Type B pancreatic cell (in vitro differentiated cells): ENCODE data around the gene CORO1C. TPM values are rescaled to one million over a fixed set of nuclear protein-coding genes. Genes with fewer than 3 reads are reported as not detected.
"Not testable (repeated sequence)": the region's sequence is repeated elsewhere in the genome, so short reads cannot be mapped to it uniquely, and the experiment has no call there.

Experiments
- DNase-seq: peaks from one replicate; pipeline ENCODE4 v3.0.0; 2021; ENCODE audit warnings: mixed read lengths; ENCODE audit not compliant: unreplicated experiment; ENCODE audit errors: extremely low spot score
- H3K27ac Mint-ChIP-seq: 2 replicates; pipeline ENCODE4 v1.8.0; 2021; ENCODE audit warnings: mild to moderate bottlenecking, mixed read lengths
- H3K27me3 Mint-ChIP-seq: 2 replicates; pipeline ENCODE4 v1.8.0; 2021; ENCODE audit warnings: mixed read lengths
- H3K36me3 Mint-ChIP-seq: 2 replicates; pipeline ENCODE4 v1.8.0; 2021; ENCODE audit warnings: mixed read lengths
- H3K4me1 Mint-ChIP-seq: one replicate; pipeline ENCODE4 v1.8.0; 2021; ENCODE audit warnings: mixed read lengths; ENCODE audit not compliant: unreplicated experiment
- H3K4me3 Mint-ChIP-seq: 2 replicates; pipeline ENCODE4 v1.8.0; 2021; ENCODE audit warnings: mild to moderate bottlenecking, mixed read lengths
- H3K9me3 Mint-ChIP-seq: 2 replicates; pipeline ENCODE4 v1.8.0; 2021; ENCODE audit warnings: mixed read lengths
- total RNA-seq: library from RNA; stranded (reverse); gene quantifications from 2 replicates; pipeline ENCODE4 v1.2.1, GENCODE V29; 2021; ENCODE audit warnings: low replicate concordance
- TF ChIP-seq, protein P1 (sequence below): fragments of 200-600 bp; sonication (generic); conservative IDR thresholded peaks from 2 replicates; pipeline ENCODE4 v1.5.0; 2021; ENCODE audit warnings: antibody characterized with exemption, mild to moderate bottlenecking

Gene CORO1C
- total RNA-seq, 1 donor from 2014 or later = 103 TPM

DNA sequence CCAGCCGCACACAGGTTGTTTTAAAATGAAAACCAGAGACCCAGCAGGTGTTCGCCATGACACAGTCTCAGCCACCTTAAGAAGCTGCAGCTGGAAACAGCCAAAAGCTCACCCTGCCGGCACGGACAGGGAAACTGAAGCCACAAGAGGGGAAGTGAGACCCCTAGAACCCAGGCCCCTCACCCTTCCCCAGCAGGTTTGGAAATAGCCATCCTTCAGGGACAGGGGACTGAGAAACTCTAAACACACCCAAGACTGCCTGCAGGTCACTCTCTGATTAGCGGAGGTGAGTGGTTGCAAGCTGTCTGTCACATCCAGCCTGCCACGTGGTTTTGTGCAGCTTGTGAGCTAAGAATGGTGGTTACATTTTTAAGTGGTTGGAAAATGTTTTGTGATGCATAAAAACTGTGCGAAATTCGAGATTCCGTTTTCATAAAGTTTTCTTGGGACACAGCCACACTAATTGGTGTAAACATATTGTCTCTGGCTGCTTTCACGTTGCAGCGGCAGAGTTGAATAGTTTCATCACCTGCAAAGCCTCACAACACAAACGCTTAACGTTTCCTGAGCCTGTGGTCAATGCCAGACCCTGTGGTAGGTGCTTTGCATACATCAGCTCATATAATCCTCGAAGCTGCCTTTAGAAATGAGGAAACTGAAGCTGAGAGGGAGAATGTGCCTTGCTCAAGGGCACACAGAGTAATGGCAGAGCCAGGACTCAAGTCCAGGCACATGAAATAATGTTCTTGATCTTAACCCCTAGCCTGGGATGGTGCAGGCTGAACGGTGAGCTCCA, 95.9 kb downstream of the CORO1C start:
- H3K4me1 Mint-ChIP-seq = peaks cover 46% of the 10 kb centered on the region
- no peak for DNase-seq
- TF ChIP-seq, protein P1, sequence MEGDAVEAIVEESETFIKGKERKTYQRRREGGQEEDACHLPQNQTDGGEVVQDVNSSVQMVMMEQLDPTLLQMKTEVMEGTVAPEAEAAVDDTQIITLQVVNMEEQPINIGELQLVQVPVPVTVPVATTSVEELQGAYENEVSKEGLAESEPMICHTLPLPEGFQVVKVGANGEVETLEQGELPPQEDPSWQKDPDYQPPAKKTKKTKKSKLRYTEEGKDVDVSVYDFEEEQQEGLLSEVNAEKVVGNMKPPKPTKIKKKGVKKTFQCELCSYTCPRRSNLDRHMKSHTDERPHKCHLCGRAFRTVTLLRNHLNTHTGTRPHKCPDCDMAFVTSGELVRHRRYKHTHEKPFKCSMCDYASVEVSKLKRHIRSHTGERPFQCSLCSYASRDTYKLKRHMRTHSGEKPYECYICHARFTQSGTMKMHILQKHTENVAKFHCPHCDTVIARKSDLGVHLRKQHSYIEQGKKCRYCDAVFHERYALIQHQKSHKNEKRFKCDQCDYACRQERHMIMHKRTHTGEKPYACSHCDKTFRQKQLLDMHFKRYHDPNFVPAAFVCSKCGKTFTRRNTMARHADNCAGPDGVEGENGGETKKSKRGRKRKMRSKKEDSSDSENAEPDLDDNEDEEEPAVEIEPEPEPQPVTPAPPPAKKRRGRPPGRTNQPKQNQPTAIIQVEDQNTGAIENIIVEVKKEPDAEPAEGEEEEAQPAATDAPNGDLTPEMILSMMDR = no peak
- H3K36me3 Mint-ChIP-seq = no peaks in the 10 kb centered on the region
- H3K27me3 Mint-ChIP-seq = no peaks in the 10 kb centered on the region
- H3K4me3 Mint-ChIP-seq = no peak overlapping the region
- no peak overlapping the region for H3K27ac Mint-ChIP-seq
- no peaks in the 10 kb centered on the region for H3K9me3 Mint-ChIP-seq

DNA sequence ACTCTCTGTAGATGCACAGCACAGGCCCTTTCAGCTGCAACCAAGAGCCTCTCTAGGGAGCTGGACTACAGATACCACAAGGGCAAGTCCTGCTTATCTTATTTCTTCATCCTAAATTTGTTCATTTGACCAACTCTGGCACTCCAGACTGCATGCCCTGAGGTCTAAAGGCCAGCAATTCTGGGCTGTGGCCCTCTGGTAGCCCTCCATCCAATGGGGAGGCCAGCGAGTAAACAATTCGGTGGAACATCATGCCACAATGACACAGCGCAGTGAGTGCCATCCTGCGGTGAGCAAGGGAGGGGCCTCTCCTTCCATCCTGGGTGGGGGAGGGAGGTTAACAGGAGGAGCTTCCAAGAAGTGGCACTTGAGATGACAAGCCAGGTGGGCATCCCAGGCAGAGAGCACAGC, 97.0 kb downstream of the CORO1C start:
- no peak for DNase-seq
- TF ChIP-seq, protein P1 = no peak
- H3K4me1 Mint-ChIP-seq = peaks cover 51% of the 10 kb centered on the region

DNA sequence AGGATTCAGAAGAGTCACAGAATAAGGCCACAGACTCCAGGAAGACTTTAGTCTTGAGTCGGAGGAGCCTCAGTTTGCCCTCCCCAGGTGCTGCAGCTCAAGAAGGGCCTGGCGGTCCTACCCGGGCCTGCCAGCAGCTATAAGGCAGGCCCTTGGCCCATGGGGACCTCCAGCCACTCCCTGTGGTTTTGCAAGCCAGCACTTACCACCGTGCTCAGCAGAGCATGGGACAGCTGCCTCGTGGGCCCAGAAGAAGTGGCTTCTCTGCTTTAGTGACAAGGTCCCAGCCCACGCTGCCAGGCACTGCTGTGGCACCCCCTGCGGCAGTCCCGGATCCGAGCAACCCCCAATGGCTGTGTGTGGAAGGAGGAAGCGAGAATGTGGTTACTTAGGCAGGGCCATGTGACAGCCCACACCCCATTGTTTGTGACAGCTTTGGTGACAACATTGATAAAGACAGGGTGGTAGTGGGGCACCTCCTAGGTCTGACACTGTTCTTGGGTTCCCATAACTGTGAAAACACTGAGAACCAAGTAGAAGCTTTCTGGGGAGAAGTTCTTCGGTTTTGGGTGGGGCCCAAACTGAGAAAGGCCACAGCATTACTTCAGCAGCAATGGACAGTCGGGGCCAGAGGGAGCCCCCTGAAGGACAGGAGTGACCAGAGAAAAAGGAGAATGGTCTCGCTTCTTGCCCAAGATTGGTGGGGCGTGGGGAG, 97.6 kb downstream of the CORO1C start, which contains the start of gene SELPLG:
Gene SELPLG (minus strand): TSS at position 361 of the 715 bp plus-strand sequence. CDS start 9,587 bp downstream, outside the sequence.
- Mint-ChIP-seq H3K9me3 (no peaks in the 10 kb centered on the region), H3K27me3 (no peaks in the 10 kb centered on the region), H3K27ac (no peak within 1 kb of the TSS), H3K4me1 (peaks cover 47% of the 10 kb centered on the region), H3K4me3 (no peak within 1 kb of the TSS), H3K36me3 (no peaks in the 10 kb centered on the region)
- DNase-seq = no peak
- TF ChIP-seq, protein P1 = no peak

More for the DNA sequence above, 97.0 kb downstream of the CORO1C start:
- H3K27me3 Mint-ChIP-seq = no peaks in the 10 kb centered on the region
- no peaks in the 10 kb centered on the region for H3K9me3 Mint-ChIP-seq
- H3K27ac Mint-ChIP-seq = no peak overlapping the region
- no peak overlapping the region for H3K4me3 Mint-ChIP-seq
- H3K36me3 Mint-ChIP-seq = no peaks in the 10 kb centered on the region

DNA sequence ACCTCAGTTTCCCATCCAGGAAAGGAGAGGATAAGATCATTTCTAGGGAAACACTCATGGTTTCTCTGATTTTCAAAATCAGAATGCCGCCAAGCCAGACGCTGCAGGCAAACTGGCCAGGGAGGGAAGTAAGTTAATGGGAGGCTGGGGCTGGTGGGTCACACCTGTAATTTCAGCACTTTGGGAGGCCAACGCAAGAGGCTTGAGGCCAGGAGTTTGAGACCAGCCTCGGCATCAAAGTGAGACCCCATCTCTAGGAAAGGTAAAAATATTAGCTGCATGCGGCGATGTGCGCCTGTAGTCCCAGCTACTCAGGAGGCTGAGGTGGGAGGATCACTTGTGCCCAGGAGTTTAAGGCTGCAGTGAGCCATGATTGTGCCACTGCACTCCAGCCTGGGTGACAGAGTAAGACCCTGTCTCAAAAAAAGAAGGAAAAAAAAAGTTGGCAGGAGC, 98.2 kb downstream of the CORO1C start:
- no peak overlapping the region for H3K27ac Mint-ChIP-seq
- H3K9me3 Mint-ChIP-seq = no peaks in the 10 kb centered on the region
- no peaks in the 10 kb centered on the region for H3K36me3 Mint-ChIP-seq
- H3K27me3 Mint-ChIP-seq = no peaks in the 10 kb centered on the region
- TF ChIP-seq, protein P1 = no peak
- DNase-seq = no peak
- H3K4me1 Mint-ChIP-seq = peaks cover 46% of the 10 kb centered on the region
- H3K4me3 Mint-ChIP-seq = no peak overlapping the region

DNA sequence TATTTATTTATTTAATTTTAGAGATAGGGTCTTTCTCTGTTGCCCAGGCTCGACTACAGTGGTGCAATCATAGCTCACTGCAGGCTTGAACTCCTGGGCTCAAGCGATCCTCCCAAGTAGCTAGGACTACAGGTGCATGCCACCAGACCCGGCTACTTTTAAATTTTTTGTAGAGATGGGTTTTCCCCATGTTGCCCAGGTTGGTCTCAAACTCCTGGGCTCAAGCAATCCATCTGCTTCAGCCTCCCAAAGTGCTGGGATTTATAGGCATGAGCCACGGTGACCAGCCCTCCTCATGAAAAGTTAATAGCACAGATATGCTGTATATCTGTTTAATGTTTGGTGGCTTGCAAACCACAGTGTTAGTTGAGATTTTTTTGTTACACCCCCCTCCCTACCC, 100.1 kb downstream of the CORO1C start:
- not testable (repeated sequence) for H3K4me3 Mint-ChIP-seq, H3K9me3 Mint-ChIP-seq, DNase-seq, H3K36me3 Mint-ChIP-seq, H3K27ac Mint-ChIP-seq, H3K27me3 Mint-ChIP-seq
- H3K4me1 Mint-ChIP-seq = peaks cover 34% of the 10 kb centered on the region
